Measurements from ENCODE around the gene UBXN2A. TPM values are rescaled to one million over a fixed set of nuclear protein-coding genes. Genes with fewer than 3 reads are reported as not detected.

UBXN2A gene
- total and polyA plus RNA-seq, 4 donors: 2.7 to 6.3 (median 4.9) TPM

- no peak overlapping the region for H3K9ac ChIP-seq (ENCODE audit: low read depth in 1 of 2, low read length in 2 of 2)
- DNase-seq (ENCODE audit: low spot score): no peak
These were observed 108.7 kb downstream of the UBXN2A start for GRCh38 chr2:24048769-24049484.

GRCh38 chr2:24049485-24050021, 109.3 kb downstream of the UBXN2A start, which contains the start of gene FKBP1B:
Gene FKBP1B, plus strand, starts transcription at chr2:24049741. Its CDS starts 109 bp downstream, at chr2:24049850.
- peak within 1 kb of the TSS in 1 of 2 donors; percentile 16 for H3K9ac ChIP-seq (ENCODE audit: low read depth in 1 of 2, low read length in 2 of 2)
- peaks cover 3 to 28% (median 18%) of the 10 kb centered on the region in 4 donors for H3K4me1 ChIP-seq (ENCODE audit: control insufficient read depth in 4 of 4, insufficient read depth in 4 of 4, low read length in 3 of 4)
- WGBS: 1% methylated on average over 52 of the region's 52 CpGs
- DNase-seq (ENCODE audit: low spot score): peak; percentile 79
- H3K9me3 ChIP-seq (ENCODE audit: control insufficient read depth in 4 of 4, low read length in 3 of 4): no peaks in the 10 kb centered on the region
- peak within 1 kb of the TSS in 2 of 3 donors; percentile 67 to 79 for H3K4me3 ChIP-seq (ENCODE audit: low read depth in 1 of 3, low read length in 3 of 3)
- no peaks in the 10 kb centered on the region for H3K27me3 ChIP-seq (ENCODE audit: control insufficient read depth in 4 of 4, insufficient read depth in 4 of 4, low read length in 3 of 4)
- no peaks in the 10 kb centered on the region for H3K36me3 ChIP-seq (ENCODE audit: control insufficient read depth in 4 of 4, insufficient read depth in 3 of 4, low read depth in 1 of 4, low read length in 3 of 4)
- H3K27ac ChIP-seq (ENCODE audit: low read depth in 1 of 2, low read length in 2 of 2): no peak within 1 kb of the TSS
- TF ChIP-seq FOXA2 (IDR thresholded peaks at IDR 0.05) (no peak), RAD21 (IDR thresholded peaks at IDR 0.05) (no peak), JUND (IDR thresholded peaks at IDR 0.05) (no peak), ATF3 (IDR thresholded peaks at IDR 0.05) (no peak), EGR1 (IDR thresholded peaks at IDR 0.05; ENCODE audit: low read depth in 2 of 2) (no peak), HNF4G (IDR thresholded peaks at IDR 0.05) (no peak), GABPA (IDR thresholded peaks at IDR 0.05 in 1 of 2, conservative IDR thresholded peaks at IDR 0.05 in 1 of 2) (no peak), MAX (IDR thresholded peaks at IDR 0.05) (no peak), HNF4A (conservative IDR thresholded peaks at IDR 0.05) (no peak), YY1 (IDR thresholded peaks at IDR 0.05) (no peak), SP1 (IDR thresholded peaks at IDR 0.05) (no peak), REST (IDR thresholded peaks at IDR 0.05) (no peak), FOXA1 (IDR thresholded peaks at IDR 0.05) (no peak), RXRA (IDR thresholded peaks at IDR 0.05) (no peak), ZBTB33 (IDR thresholded peaks at IDR 0.05) (no peak)

More at GRCh38 chr2:24048769-24049484, 108.7 kb downstream of the UBXN2A start:
- TF ChIP-seq MAX (IDR thresholded peaks at IDR 0.05) (no peak), REST (IDR thresholded peaks at IDR 0.05) (no peak), FOXA1 (IDR thresholded peaks at IDR 0.05) (no peak), NR2F2 (IDR thresholded peaks at IDR 0.05) (no peak), GABPA (IDR thresholded peaks at IDR 0.05 in 1 of 2, conservative IDR thresholded peaks at IDR 0.05 in 1 of 2) (no peak)
- Histone ChIP-seq H3K27me3 (ENCODE audit: control insufficient read depth in 4 of 4, insufficient read depth in 4 of 4, low read length in 3 of 4) (no peaks in the 10 kb centered on the region), H3K9me3 (ENCODE audit: control insufficient read depth in 4 of 4, low read length in 3 of 4) (no peaks in the 10 kb centered on the region), H3K27ac (ENCODE audit: low read depth in 1 of 2, low read length in 2 of 2) (no peak overlapping the region), H3K36me3 (ENCODE audit: control insufficient read depth in 4 of 4, insufficient read depth in 3 of 4, low read depth in 1 of 4, low read length in 3 of 4) (no peaks in the 10 kb centered on the region), H3K4me1 (ENCODE audit: control insufficient read depth in 4 of 4, insufficient read depth in 4 of 4, low read length in 3 of 4) (peaks cover 3 to 28% (median 18%) of the 10 kb centered on the region in 4 donors), H3K4me3 (ENCODE audit: low read depth in 1 of 3, low read length in 3 of 3) (peak overlapping the region in 2 of 3 donors; percentile 67 to 79)
- 32% methylated on average over 23 of the region's 23 CpGs for WGBS

Measured in liver (tissue), 9 donors.